GM19455 (cell line): ENCODE measurements around the gene FGF8.

ENCODE experiments used
- ATAC-seq: cut with Tn5 transposase; IDR thresholded peaks from one replicate; pipeline ENCODE4 v1.9.1; 2021; ENCODE audit not compliant: unreplicated experiment

The FGF8 gene

GRCh38 chr10:101782811-101783735 lies 7.2 kb upstream of the FGF8 start, which contains the start of gene NPM3:
Gene NPM3 (minus strand): TSS chr10:101783446. CDS start chr10:101783390, 56 bp downstream.
- peak; percentile 75 for ATAC-seq

DNA sequence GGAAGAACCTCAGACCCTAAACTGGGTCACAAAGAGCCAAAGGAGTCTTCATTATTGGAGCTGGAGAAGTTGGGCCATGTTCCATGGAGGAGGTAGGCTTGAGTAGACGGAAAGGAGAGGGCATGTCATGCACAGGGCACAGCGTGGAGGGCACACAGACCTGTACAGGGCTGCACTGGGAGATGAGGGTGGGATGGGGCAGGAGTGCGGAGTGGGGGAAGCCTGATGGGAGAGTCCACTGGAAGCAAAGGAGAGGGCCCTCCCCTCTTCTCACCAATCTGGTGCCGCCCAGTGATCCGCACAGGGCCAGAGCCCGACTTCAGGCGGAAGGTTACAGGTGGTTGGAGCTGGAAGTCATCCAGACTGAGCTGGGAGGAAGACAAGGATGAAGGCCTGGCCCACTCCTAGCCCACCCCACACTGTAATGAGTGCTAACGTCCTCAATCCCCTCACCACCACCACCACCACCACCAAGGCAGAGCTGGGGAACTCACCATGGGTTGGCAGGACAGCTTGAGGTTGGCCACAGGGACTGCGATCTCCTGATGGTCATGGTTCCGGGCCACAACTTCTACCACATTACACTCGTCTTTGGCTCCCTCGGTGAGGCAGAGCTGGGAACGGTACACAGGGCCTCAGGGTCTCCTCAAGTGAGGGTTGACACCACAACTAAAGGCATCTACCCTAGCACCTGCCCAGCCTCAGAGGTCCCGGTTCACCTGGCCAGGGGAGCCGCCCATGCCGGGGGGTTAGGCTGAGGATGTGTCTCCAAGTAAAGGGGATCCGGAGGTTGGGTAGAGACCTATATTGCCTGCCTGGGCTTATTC lies 6.3 kb upstream of the FGF8 start:
- no peak for ATAC-seq

DNA sequence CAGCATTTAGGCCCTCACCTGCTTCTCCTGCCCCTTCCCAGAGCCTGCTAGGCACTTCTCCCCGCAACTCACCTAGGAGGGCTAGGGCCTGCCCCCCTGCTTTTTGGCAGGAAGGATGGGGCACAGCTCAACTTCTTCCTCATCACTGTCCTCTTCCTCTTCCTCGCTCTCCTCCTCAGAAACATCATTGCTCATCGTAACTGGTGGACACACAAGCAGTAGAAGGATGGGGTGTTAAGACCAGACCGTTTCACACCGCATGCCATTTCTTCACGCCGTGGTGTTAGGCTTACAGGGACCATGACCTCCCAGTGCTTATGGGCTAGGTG lies 5.7 kb upstream of the FGF8 start:
- ATAC-seq: no peak

- ATAC-seq: no peak
Observed at GRCh38 chr10:101780818-101781654, 5.1 kb upstream of the FGF8 start.

GRCh38 chr10:101780187-101780817 lies 4.4 kb upstream of the FGF8 start:
- no peak for ATAC-seq

DNA sequence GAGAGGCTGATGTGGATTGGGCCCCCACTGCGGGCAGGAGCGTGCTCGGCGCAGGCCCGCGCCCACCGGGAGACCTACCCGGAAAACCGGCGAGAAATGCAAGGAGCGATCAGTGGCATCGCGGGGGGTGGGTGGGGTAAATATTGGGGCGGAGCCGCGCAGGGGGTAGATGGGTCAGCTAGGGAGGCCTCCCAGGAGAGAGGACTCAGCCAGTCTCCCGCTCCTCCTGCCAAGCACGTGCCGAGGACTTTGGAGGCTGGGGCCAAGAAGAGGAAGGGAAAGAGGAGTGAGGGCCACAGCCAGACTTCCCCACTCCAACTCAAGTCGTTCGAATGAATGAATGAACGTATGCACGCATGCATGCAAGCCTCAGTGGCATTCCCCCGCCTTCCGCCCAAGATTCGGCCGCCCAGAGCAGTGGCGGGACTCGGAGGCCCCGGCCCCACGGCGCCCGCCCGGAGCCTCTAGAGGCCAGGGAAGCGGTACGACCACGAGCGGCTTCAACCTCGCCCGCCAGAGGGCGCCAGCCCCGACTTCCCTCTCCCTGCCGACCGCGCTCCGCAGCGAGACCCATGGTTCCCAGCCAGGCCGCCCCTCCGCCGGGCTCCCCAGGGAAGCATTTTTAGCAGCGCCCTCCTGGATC lies 3.8 kb upstream of the FGF8 start:
- ATAC-seq: no peak

DNA sequence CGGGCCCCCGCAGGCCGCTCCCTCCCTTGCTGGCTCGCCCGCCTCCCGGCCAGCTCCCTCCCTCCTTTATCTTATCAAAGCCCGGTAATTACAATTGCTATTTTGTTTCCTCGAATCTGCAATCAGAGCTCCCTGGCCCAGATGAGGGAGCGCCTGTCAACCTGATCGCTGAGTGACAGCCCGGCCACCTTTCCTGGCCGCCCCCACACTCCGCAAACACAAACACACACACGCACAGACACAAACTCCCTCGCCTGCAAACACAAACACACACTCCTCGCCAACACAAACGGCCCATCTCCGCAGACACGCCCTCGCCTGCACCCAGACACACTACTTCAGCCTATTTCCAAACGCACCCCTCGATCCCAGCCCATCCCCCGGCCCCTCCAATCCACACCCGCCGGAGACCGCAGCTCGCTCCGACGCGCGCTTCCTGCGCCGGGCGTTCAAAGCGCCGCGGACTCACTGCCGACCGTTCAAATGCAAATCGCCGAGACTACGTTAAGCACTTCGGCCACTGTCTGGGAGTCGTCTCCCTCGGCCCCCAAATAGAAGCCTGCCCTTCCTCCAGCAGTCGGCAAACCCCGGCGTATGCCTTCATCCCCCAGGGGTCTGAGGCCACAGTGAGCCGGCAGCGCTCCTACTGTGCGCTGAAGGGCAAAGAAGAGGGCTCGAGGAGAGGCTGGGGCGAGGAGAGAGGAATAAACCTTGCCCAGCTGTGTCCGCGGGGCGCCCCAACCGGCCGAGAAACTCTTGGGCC lies 3.0 kb upstream of the FGF8 start:
- no peak for ATAC-seq

DNA sequence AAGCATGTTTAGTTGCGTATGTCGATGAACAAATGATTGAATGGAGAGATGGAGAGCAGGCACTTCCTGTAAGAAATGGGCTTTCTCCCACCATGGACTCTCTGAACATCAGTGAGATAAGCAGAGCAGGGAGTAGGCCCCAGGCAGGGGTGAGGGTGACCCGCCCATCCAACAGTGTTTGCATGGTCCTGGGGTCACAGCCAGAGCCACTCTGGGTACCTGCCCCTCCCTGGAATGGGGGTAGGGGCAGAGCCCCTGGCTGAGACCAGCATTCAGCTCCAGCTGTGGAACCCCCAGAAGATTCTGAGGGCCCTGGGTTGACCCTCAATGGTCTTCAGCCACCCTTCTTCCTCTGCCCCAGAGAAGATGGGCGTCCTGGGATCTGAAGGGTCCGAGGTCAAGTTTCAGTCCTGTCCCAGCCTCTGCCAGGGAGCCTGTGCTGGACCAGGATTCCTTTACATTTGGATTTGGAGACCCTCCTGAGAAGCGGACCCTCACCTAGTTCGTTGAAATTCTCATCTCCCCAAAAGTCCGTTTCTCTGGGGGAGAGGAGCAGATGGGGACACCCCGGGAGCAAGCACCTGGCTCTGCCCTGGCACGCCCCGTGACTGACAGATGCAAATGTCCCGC lies 2.4 kb upstream of the FGF8 start:
- ATAC-seq: no peak

- ATAC-seq: no peak
Observed at GRCh38 chr10:101777619-101778145, 1.8 kb upstream of the FGF8 start.

DNA sequence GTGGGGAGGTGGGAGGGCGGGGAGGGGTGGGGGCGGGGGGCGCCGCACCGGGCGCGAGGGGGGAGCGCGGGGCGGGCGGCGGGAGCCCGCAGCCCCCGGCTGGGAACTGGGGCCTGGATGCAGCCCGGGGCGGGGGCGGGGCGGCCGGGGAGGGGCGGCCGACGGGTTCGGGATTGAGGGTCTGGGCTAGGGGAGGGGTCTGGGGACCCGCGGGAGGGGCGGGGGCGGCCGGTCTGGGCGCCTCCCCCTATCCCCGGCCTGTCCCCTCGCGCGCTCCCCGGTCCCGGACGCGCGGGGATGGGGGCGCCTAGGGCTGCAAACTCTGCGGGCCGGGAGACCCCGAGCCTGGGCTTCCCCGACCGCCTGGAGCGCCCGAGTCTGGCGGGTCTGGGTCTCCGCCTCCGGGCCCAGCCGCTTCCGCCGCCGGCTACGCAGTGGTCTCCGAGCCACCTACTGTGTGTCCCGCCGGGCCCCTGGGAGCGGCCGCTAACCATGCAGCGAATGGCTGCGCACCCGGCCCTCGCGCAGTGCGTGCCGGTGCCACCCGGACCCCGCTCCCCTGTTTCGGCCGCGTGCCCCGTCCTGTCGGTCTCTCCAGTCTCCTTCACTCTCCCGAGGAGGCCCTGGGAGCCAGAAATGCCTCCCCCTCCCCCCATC lies 375 bp upstream of the FGF8 start:
- no peak for ATAC-seq

DNA sequence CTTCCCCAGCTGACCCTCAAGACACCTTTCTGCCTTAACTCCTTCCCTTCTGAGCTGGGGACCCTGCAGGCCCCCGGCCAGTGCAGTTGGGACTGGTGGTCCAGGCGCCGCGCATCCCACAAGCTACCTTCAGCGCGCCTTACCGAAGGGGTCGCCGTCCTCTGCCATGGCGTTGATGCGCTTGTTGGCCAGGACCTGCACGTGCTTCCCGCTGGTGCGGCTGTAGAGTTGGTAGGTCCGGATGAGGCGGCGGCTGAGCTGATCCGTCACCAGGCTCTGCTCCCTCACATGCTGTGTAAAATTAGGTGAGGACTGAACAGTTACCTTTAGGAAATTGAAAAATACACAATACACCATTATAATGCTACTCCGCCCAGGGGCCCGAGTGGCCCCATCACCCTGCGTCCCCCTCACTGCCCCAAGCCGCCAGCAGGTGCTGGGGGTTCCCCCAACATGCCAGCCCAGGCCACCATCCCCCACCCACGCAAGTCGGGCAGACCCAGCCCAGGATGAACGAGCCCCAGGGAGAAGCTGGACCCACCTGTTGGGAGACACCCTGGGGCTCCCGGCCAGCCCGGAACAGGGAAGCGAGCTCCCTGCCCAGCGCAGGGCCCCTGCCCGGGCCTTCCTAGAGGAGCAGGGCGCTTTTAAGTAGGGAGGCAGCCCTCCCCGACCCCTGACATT lies 1.2 kb downstream of the FGF8 start:
- ATAC-seq: no peak

DNA sequence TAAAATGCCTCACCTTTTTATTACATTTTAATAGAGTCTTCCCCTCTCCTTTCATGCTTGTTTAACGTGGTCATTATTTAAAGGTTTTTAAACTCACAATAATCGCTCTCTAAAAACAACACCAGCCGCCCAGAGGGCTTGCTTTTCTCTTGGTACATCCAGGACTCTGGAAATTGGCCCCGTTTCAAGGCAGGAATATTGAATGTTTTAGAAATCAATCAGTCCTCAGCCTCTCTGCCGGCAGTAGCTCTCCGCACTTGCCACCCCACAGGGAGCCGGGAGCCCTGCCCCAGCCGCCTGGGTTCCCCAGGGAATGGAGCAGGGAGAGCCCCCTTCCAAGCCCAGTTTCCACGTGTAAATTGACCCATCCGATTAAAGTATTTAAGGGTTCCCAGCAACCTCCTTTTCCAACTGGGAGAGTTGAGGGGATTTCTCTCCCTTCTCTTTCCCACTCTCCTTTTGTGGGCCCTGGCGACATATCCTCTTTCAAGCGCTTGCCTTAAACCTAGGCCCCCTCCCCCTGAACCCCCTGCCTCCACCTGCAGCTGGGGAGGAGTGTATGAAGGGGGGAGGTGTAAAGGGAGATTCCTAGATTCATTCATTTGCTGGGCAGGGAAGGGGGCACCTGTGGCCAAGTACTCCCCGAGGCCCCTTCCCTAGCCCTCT lies 1.9 kb downstream of the FGF8 start:
- no peak for ATAC-seq

GRCh38 chr10:101772895-101773761 lies 2.8 kb downstream of the FGF8 start:
- no peak for ATAC-seq

GRCh38 chr10:101772017-101772894 lies 3.7 kb downstream of the FGF8 start:
- no peak for ATAC-seq

DNA sequence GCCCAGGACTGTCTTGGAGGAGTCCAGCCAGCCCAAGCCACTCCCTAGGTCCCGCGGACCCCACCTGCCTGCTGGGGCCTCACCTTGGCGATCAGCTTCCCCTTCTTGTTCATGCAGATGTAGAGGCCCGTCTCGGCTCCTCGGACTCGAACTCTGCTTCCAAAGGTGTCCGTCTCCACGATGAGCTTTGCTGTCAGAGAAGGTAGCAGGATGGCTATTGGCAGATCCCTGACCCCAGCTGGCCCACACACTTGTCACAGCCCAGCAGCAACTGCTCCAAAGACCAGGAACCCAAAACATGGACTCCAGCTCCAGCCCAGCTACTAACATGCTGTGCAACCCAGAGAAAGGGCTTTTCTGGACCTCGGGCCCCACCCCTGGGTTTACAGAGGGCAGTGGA lies 4.5 kb downstream of the FGF8 start:
- ATAC-seq: no peak
